Transverse colon (tissue), 4 donors: ENCODE data around the gene ATE1. TPM values are rescaled to one million over a fixed set of nuclear protein-coding genes. Genes with fewer than 3 reads are reported as not detected.

Source experiments
- DNase-seq: peaks from one replicate; pipeline ENCODE4 v3.0.0-alpha.2; 2019
- H3K27ac ChIP-seq, 4 donors: fragments of 200-600 bp; sonication (generic); 2 replicates each; pipeline ENCODE4 v1.5.1; 2016 to 2018; ENCODE audit warnings: inconsistent platforms in 4 of 4
- H3K27me3 ChIP-seq: fragments of 200-600 bp; sonication (generic); 2 replicates; pipeline ENCODE4 v1.5.1; 2017; ENCODE audit warnings: inconsistent platforms
- H3K36me3 ChIP-seq, 4 donors: fragments of 200-600 bp; sonication (generic); 2 replicates each; pipeline ENCODE4 v1.5.1; 2017 to 2019; ENCODE audit warnings: inconsistent platforms in 4 of 4
- H3K4me1 ChIP-seq, 4 donors: fragments of 200-600 bp; sonication (generic); 2 replicates each; pipeline ENCODE4 v1.5.1; 2017 to 2020; ENCODE audit warnings: inconsistent platforms in 4 of 4
- H3K4me3 ChIP-seq, 4 donors: fragments of 200-600 bp; sonication (generic); 1 replicate in 1 of 4; 2 replicates in 3 of 4; pipeline versions ENCODE4 v1.5.1 to v1.6.1; 2017 to 2019; ENCODE audit warnings: inconsistent platforms in 4 of 4
- H3K9me3 ChIP-seq, 2 donors: fragments of 200-600 bp; sonication (generic); 2 replicates each; pipeline ENCODE4 v1.5.1; 2017 to 2019; ENCODE audit warnings: inconsistent platforms in 2 of 2
- CTCF ChIP-seq, 5 experiments: fragments of 200-600 bp in 3 of 5; fragments of 450-650 bp in 2 of 5; sonication (generic) in 3 of 5; IDR thresholded peaks; 1 replicate in 2 of 5; 2 replicates in 3 of 5; pipeline ENCODE4 v1.5.1; 2016 to 2017; ENCODE audit warnings: antibody characterized with exemption in 5 of 5, inconsistent platforms in 3 of 5, mild to moderate bottlenecking in 2 of 5, moderate library complexity in 1 of 5
- EP300 ChIP-seq: sonication (generic); formaldehyde crosslinking; IDR thresholded peaks from one replicate; pipeline ENCODE4 v1.6.1; 2017; ENCODE audit warnings: antibody characterized with exemption, low read depth
- POLR2A ChIP-seq: fragments of 450-650 bp; IDR thresholded peaks from one replicate; pipeline ENCODE4 v1.6.1; 2016; ENCODE audit warnings: antibody characterized with exemption, mild to moderate bottlenecking, moderate library complexity
- POLR2AphosphoS5 ChIP-seq, 3 donors: sonication (generic); formaldehyde crosslinking; IDR thresholded peaks; one replicate each; pipeline ENCODE4 v1.6.1; 2016; ENCODE audit warnings: antibody characterized with exemption in 3 of 3
- WGBS, 2 donors: methylation state at CpG; one replicate each; pipeline ENCODE4 v1.1.5; 2018; ENCODE audit warnings: low coverage in 1 of 2; 5-methylcytosine and 5-hydroxymethylcytosine counted together
- in situ Hi-C, 4 donors: fragments of 200-750 bp; cut with MboI; loops; one replicate each; pipeline versions ENCODE4 v1.15.0 to v1.15.1; 2017; ENCODE audit warnings: low sequenced_read_pairs in 3 of 4, low pct_ligation_motif_present in 1 of 4, low pct_unique_long_range_greater_than_20kb in 1 of 4
- intact Hi-C: fragments of 100-400 bp; cut with DNase I; formaldehyde crosslinking; loops from one replicate; pipeline ENCODE4 v1.15.1; 2023; ENCODE audit warnings: low total_unique reads
- total RNA-seq, 4 donors: library from RNA; depleted of rRNA; stranded (reverse); fragments of >200 nt; gene quantifications; one replicate each; pipeline ENCODE4 v1.1.0, GENCODE V29; 2016

Gene ATE1
- total RNA-seq, 4 donors from 2014 or later, result 25.3 to 1,446 (median 31.4) TPM

DNA sequence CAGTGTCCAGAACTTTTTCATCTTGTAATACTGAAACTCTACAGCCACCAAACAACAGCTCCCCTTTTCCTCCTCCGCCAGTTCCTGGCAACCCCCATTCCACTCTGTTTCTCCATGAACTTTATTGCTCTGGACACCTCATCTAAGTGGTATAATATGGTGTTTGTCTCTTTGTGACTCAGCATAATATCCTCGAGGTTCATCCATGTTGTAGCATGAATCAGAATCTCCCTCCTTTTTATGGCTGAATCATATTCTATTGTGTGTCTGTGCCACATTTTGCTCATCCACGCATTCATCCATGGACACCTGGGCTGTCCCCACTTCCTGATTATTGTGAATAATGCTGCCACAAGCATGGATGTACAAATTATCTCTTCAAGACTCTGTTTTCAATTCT is 205.2 kb downstream of the ATE1 start:
- Histone ChIP-seq H3K27ac (no peak overlapping the region), H3K27me3 (no peaks in the 10 kb centered on the region), H3K9me3 (no peaks in the 10 kb centered on the region), H3K4me3 (no peak overlapping the region), H3K4me1 (no peaks in the 10 kb centered on the region), H3K36me3 (no peaks in the 10 kb centered on the region)
- 70 to 77% methylated on average over 3 of the region's 3 CpGs for WGBS, 2 donors
- TF ChIP-seq EP300 (no peak), POLR2AphosphoS5 (IDR thresholded peaks at IDR 0.05) (no peak), CTCF (IDR thresholded peaks at IDR 0.05) (no peak), POLR2A (no peak)
- no peak for DNase-seq
- in situ Hi-C loops (no loop called here), intact Hi-C loops (no loop called here)

- TF ChIP-seq POLR2AphosphoS5 (IDR thresholded peaks at IDR 0.05) (no peak), POLR2A (no peak), EP300 (no peak), CTCF (IDR thresholded peaks at IDR 0.05) (no peak)
- intact Hi-C loops, result no loop called here
- Histone ChIP-seq H3K27ac (no peak overlapping the region), H3K4me3 (no peak overlapping the region), H3K36me3 (no peaks in the 10 kb centered on the region), H3K27me3 (no peaks in the 10 kb centered on the region), H3K4me1 (no peaks in the 10 kb centered on the region), H3K9me3 (no peaks in the 10 kb centered on the region)
- 87 to 95% methylated on average over 2 to 4 of the region's 4 CpGs for WGBS, 2 donors
- no peak for DNase-seq
- in situ Hi-C loops, result no loop called here
Measured at GRCh38 chr10:121721257-121721656, 206.6 kb downstream of the ATE1 start.

DNA sequence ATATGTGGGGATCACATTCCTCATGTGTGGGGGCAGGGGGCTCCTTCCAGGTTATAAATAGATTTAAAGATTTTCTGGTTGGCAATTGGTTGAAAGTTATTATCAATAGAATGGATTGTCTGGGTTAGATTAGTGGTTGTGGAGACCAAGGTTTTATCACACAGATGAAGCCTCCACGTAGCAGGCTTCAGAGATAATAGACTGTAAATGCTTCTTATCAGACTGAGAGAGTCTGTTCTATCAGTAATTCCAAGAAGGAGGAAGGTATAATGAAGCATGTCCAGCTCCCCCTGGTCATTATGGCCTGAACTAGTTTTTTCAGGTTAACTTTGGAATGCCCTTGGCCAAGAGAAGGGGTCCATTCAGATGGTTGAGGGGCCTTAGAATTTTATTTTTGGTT is 211.9 kb downstream of the ATE1 start:
- intact Hi-C loops, result no loop called here

DNA sequence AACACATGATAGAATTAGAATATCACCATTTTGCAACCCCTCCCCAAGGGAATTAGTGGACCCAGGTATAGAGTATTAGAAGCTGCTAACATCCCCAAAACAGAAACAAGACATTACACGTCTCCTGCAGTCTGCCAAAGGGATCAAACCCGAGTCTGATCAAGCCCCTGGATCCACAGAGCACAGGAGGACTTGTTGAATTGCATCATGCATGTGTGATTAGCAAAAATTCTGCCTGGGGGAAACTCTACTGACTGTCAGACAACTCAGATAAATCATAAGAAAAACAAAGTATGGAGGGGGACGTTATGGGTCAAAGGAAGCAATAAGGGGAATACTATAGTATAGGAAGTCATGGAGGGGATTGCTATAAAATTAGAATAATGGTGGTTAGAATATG is 212.8 kb downstream of the ATE1 start:
- TF ChIP-seq POLR2AphosphoS5 (IDR thresholded peaks at IDR 0.05) (no peak), EP300 (no peak), POLR2A (no peak), CTCF (IDR thresholded peaks at IDR 0.05) (no peak)
- Histone ChIP-seq H3K27ac (no peak overlapping the region), H3K4me1 (no peaks in the 10 kb centered on the region), H3K9me3 (no peaks in the 10 kb centered on the region), H3K4me3 (no peak overlapping the region), H3K27me3 (peaks cover 3% of the 10 kb centered on the region), H3K36me3 (no peaks in the 10 kb centered on the region)
- in situ Hi-C loops, result no loop called here
- no peak for DNase-seq
- intact Hi-C loops, result no loop called here
- 65 to 67% methylated on average over 2 to 3 of the region's 3 CpGs for WGBS, 2 donors

More for the DNA sequence above, 211.9 kb downstream of the ATE1 start:
- H3K9me3 ChIP-seq, result no peaks in the 10 kb centered on the region
- in situ Hi-C loops, result no loop called here
- 62 to 67% methylated on average over 1 of the region's 1 CpG for WGBS, 2 donors
- no peaks in the 10 kb centered on the region for H3K36me3 ChIP-seq
- no peaks in the 10 kb centered on the region for H3K27me3 ChIP-seq
- H3K4me3 ChIP-seq, result no peak overlapping the region
- DNase-seq, result no peak
- no peaks in the 10 kb centered on the region for H3K4me1 ChIP-seq
- no peak overlapping the region for H3K27ac ChIP-seq
- no peak for TF ChIP-seq POLR2A
- no peak for TF ChIP-seq EP300
- TF ChIP-seq POLR2AphosphoS5 (IDR thresholded peaks at IDR 0.05), result no peak
- no peak for TF ChIP-seq CTCF (IDR thresholded peaks at IDR 0.05)
